Brain microvascular endothelial cell (primary cell): ENCODE results near the gene RBM23.

Experiments
- DNase-seq: peaks from one replicate; pipeline ENCODE4 v3.0.0-alpha.2; 2020
- H3K27ac ChIP-seq: fragments of 250-450 bp; sonication (Bioruptor Pico); 2 replicates; pipeline ENCODE4 v1.5.1; 2020; ENCODE audit warnings: mild to moderate bottlenecking, moderate library complexity
- H3K27me3 ChIP-seq: fragments of 250-450 bp; sonication (Bioruptor Pico); replicated peaks from 2 replicates; pipeline ENCODE4 v1.5.1; 2020; ENCODE audit warnings: mild to moderate bottlenecking
- H3K36me3 ChIP-seq: fragments of 250-450 bp; sonication (Bioruptor Pico); replicated peaks from 2 replicates; pipeline ENCODE4 v1.5.1; 2020; ENCODE audit warnings: mild to moderate bottlenecking
- H3K4me3 ChIP-seq: 2 replicates; pipeline ENCODE4 v1.5.1; 2011; ENCODE audit warnings: low read depth, mild to moderate bottlenecking, control low read depth, low read length, moderate library complexity
- in situ Hi-C: cut with HindIII; loops from 2 replicates; pipeline ENCODE4 v1.10.0; 2017; ENCODE audit warnings: low sequenced_read_pairs, low pct_ligation_motif_present
- TF ChIP-seq, protein P1 (sequence below): IDR thresholded peaks from 2 replicates; pipeline ENCODE4 v1.5.1; 2011; ENCODE audit warnings: low read depth, mild to moderate bottlenecking, moderate library complexity, low read length, control low read depth, inconsistent platforms; ENCODE audit errors: missing control alignments

Gene RBM23

DNA sequence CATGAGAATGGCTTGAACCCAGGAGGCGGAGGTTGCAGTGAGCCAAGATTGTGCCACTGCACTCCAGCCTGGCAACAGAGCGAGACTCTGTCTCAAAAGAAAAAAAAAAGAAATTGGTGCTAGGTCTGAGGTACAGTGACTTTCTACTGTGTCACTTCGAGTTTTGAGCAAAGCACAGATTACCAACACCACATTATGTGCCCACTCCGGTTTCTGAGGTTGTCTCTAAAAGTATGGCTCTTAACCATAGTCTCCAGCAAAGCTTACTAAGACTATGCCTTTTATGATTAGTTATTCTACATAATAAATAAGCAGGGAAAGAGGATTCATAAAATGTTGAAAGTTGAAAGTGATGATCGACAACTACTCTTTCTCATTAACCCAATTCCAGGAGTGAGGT lies 8.0 kb downstream of the RBM23 start:
- in situ Hi-C loops: no loop called here
- DNase-seq: no peak
- Histone ChIP-seq H3K36me3 (peaks cover 33% of the 10 kb centered on the region), H3K27me3 (no peaks in the 10 kb centered on the region), H3K27ac (no peak overlapping the region), H3K4me3 (no peak overlapping the region)
- TF ChIP-seq, protein P1, sequence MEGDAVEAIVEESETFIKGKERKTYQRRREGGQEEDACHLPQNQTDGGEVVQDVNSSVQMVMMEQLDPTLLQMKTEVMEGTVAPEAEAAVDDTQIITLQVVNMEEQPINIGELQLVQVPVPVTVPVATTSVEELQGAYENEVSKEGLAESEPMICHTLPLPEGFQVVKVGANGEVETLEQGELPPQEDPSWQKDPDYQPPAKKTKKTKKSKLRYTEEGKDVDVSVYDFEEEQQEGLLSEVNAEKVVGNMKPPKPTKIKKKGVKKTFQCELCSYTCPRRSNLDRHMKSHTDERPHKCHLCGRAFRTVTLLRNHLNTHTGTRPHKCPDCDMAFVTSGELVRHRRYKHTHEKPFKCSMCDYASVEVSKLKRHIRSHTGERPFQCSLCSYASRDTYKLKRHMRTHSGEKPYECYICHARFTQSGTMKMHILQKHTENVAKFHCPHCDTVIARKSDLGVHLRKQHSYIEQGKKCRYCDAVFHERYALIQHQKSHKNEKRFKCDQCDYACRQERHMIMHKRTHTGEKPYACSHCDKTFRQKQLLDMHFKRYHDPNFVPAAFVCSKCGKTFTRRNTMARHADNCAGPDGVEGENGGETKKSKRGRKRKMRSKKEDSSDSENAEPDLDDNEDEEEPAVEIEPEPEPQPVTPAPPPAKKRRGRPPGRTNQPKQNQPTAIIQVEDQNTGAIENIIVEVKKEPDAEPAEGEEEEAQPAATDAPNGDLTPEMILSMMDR: no peak

DNA sequence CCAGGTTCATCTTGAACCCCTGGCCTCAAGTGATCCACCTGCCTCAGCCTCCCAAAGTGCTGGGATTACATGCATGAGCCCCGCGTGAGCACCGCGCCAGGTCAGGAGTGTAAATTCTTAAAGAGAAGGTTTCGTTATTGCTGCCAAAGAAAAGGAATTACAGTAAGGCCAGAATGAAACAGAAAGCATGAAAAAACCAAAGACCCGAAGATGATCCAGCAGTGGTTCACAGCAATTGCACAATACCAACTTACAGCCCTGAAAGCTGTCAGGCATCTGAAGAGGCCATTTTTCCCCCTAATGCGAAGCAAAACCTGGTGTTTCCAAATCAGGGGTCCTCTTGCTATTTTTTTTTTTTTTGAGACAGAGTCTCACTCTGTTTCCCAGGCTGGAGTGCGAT lies 10.3 kb downstream of the RBM23 start:
- no peak overlapping the region for H3K27ac ChIP-seq
- H3K27me3 ChIP-seq: no peaks in the 10 kb centered on the region
- TF ChIP-seq, protein P1: no peak
- DNase-seq: no peak
- H3K36me3 ChIP-seq: peaks cover 52% of the 10 kb centered on the region
- no peak overlapping the region for H3K4me3 ChIP-seq
- in situ Hi-C loops: no loop called here

DNA sequence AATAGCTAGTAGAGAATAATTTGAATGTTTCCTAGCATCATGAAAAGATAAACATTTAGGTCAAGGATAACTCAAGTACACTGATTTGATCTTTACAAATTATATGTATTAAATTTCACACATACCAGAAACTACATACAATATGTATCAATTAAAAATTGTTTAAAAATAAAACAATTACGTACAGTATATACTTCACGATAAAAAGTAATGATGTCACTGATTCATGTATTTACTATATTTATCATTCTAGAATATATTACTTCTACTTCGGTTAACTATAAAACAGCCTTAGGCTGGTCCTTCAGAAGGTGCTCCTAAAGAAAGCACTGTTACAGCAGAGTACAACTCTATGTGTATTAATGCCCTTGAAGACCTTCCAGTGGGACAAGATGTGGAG lies 11.5 kb downstream of the RBM23 start:
- TF ChIP-seq, protein P1: no peak
- no peak overlapping the region for H3K27ac ChIP-seq
- no peak overlapping the region for H3K4me3 ChIP-seq
- H3K27me3 ChIP-seq: no peaks in the 10 kb centered on the region
- in situ Hi-C loops: no loop called here
- DNase-seq: no peak
- peaks cover 59% of the 10 kb centered on the region for H3K36me3 ChIP-seq

DNA sequence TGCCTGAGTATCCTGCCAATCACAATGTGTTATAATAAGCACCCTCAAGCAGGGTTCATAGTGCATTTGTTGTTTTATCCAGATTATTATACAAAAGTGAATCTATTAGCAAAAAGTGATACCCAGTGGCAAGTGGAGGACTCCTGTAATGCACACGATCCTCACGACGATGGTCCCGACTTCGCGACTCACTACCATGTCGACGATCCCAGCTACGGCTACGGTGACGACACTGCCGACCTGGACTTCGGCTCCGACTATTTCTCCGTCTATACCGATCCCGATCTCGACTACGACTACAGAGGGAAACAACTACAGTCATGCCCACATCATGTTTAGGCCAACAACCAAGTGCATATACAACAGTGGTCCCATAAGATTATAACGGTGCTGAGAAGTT lies 12.9 kb downstream of the RBM23 start:
- in situ Hi-C loops: no loop called here
- TF ChIP-seq, protein P1: no peak
- H3K36me3 ChIP-seq: peaks cover 72% of the 10 kb centered on the region
- H3K27ac ChIP-seq: no peak overlapping the region
- DNase-seq: no peak
- H3K27me3 ChIP-seq: no peaks in the 10 kb centered on the region
- no peak overlapping the region for H3K4me3 ChIP-seq

DNA sequence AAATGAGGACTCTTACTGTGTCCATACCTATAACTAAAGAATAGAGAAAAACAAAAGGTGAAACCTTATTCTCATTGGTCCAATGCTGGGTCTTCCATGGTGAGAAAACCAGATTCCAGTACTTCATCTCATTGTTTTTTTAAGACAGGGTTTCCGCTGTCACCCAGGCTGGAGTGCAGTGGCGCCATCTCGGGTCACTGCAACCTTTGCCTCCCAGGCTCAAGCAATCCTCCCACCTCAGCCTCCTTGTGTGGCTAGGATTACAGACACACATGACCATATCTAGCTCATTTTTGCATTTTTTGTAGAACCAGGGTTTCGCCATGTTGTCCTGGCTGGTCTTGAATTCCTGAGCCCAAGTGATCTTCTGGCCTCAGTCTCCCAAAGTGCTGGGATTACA lies 13.3 kb downstream of the RBM23 start:
- Histone ChIP-seq H3K27ac (no peak overlapping the region), H3K4me3 (no peak overlapping the region), H3K27me3 (no peaks in the 10 kb centered on the region), H3K36me3 (peaks cover 77% of the 10 kb centered on the region)
- in situ Hi-C loops: no loop called here
- TF ChIP-seq, protein P1: no peak
- no peak for DNase-seq

DNA sequence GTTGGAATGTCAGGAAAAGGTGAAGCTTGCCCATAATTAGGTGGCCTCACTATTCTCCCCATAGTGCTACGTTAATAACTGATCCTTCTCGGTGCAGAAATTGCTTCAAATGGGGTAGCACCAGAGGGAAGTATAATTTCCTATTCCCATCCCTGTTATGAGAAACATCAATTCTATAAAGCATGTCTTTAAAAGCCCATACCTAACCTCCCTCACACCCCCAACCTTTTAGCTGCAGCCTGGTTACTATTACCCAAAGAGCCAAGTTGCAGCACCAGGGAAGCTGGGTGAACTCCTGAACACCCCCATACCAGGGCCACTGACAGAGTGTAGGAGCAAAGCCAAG lies 15.2 kb downstream of the RBM23 start:
- H3K27me3 ChIP-seq: no peaks in the 10 kb centered on the region
- in situ Hi-C loops: no loop called here
- peaks cover 66% of the 10 kb centered on the region for H3K36me3 ChIP-seq
- TF ChIP-seq, protein P1: no peak
- H3K27ac ChIP-seq: no peak overlapping the region
- H3K4me3 ChIP-seq: no peak overlapping the region
- DNase-seq: no peak
